GM18907 (cell line): ENCODE measurements around the gene TMEM135.

Source experiments
- ATAC-seq: cut with Tn5 transposase; IDR thresholded peaks from one replicate; pipeline ENCODE4 v1.9.1; 2021; ENCODE audit warnings: mild to moderate bottlenecking, moderate library complexity; ENCODE audit not compliant: unreplicated experiment

The TMEM135 gene

DNA sequence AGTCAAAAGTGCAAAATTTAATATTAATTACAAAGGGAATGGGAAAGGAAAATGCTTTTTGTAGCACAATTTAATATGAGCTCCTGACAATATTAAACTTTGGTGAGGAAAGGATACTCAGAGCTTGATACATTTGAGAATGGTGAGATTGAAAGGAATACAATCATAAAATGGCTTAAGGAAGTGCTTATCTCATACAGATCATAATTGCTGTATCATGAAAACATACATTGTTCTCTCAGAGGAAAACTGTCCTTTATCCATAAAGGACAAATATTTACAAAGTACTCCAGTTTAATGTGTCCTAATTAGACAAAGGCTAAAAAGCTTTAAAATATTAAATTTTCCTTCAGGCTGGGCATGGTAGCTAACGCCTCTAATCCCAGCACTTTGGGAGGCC lies 260.4 kb downstream of the TMEM135 start:
- no peak for ATAC-seq

DNA sequence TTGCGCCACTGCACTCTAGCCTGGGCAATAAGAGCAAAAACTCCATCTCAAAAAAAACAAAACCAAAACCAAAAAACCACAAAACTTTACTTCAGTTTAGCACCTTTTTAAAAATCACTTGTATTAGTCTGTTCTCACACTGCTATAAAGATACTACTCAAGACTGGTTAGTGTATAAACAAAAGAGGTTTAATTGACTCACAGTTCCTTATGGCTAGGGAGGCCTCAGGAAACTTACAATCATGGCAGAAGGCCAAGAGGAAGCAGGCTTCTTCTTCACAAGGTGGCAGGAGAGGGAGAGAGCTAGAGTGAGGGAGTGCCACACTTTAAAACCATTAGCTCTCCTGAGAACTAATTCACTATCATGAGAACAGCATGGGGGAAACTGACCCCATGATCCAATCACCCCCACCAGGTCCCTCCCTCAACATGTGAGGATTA lies 261.3 kb downstream of the TMEM135 start:
- ATAC-seq: no peak

DNA sequence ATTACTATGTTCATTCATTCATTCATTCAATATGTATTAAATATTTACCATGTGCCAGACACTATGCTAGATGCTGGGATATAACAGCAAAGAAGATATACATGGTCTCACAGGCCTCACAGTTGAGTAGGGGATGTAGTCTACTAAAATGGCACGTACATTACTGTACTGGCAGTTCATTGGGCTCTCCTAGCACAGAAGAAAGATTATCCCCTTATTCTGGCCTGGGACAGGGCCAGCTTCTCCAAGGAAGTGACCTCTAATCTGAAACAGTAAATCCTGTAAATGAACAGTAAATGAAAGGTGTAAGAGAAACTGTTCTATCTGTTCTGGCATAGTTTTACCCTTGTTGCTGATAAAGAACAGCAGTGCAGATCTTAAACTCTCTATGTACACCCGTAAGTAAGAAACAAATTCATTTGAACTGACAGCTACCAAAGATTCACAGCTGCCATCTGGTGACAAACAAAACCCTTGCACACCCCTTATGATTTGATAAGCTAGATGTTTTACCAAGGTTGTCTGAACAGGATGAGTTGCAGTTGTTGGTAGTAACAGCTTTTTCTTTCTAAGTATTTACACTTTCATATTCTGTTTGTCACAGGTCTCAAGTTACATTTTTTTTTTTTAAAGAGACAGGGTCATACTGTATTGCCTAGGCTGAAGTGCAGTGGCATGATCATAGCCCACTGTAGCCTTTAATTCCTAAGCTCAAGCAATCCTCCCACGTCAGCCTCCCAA lies 263.1 kb downstream of the TMEM135 start:
- ATAC-seq: peak; percentile 56

DNA sequence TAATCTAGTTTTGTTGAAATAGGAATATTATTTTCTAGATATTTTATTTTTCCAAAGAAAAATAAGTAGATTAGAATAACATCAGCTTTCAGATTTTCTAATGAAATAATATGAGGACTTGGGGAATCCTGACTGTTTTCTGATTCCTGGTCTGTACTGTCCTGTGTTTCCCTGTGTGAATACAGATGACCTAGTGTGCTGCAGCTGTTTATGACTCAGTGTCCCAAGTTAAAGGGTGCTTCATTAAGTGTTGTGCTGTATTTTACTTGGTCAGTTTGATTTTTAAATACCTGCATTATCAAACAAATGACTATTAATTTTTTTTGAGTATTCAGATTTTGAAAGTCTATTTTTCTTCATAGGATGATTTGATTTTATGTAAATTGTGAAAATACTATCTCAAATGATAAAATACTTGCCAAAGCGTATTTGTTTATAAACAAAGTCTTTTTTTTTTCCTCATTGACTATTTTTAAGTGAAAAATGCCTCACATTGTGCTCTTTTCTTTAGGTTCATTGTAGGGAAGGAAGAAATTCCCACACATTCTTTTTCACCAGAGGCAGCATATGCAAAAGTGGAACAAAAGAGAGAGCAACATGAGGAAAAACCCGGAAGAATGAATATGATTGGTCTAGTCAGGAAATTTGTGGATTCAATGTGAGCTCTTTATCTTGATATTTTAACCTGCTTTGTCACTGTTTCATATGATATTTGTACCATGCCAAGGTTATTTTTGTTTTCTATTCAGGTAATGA lies 264.2 kb downstream of the TMEM135 start:
- no peak for ATAC-seq

DNA sequence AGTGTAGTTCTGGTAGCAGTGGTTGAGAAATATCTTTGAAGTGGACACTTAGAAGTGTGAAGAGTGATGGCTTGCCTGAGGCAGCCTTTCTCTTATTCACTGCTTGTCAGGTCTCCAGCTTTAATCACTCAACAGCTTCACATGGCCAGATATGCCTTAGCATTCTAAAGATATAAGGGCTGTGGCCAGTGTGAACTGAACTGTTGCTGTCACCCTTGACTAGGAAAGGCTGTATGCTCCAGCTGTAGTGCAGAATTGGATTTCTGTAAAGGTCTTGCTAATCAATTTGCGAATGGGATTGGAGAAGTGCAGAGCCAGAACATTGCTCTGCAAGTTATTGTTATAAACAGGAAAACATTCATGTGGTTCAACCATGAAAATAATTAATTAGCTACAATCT lies 266.7 kb downstream of the TMEM135 start:
- ATAC-seq: no peak

DNA sequence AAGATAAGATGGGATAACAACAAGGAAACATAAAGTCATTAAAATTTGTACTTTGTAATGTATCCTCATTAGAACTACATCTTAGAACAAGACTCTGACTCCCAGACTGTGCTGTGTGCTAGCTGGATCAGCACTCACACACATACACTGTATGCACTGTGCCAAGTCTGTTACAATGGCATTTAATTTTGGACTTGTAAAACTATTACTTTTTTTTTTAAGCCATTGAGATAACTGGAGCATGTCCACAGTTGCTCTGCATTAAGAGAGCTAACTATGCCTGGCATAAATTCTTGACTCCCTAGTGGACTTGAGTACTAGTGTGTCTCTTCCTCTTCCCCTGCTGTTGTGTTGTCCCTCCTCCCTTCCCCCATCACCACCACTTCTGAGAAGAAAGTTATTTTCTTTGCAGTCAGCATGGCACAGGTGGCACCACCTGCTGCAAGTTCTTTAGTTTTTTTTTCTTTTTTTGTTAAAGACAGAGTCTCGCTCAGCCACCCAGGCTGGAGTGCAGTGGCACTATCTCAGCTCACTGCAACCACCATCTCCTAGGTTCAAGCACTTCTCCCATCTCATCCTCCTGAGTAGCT lies 268.6 kb downstream of the TMEM135 start:
- no peak for ATAC-seq

DNA sequence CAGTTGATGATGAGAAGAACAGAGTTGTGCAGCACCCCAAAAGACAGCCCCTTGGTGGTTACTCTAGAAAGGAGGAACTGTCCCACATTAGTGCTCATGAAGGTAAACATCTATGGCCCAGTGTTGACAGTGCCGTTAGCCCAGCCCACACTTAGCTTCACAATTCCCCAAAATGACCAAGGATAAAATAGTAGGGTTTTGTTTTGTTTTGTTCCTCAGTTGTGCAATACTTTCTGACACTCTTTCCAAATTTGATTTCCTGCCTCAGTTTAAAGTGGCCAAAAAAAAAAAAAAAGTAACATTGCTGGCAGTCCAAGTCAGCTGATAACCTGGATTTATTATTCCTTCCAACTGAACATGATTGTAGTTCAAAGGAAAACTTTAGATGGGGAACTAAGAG lies 269.4 kb downstream of the TMEM135 start:
- no peak for ATAC-seq

DNA sequence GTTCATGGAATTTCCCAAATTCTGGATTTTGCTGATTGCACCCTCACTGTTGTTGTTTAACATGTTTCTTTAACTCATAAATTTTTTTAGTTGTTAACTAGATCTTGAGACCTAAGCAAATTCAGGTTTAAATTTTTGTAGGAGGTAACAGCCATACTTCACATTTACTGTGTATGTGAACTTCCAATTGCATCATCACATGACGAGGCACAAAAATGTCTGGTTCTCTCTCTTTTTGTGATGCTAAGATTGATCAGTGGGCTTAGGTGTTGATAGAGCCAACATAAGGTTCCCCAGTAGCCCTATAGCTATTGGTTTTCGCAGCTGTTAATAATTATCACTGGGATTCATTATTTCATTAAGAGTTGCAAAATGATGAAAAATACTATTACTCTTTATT lies 277.5 kb downstream of the TMEM135 start:
- no peak for ATAC-seq

DNA sequence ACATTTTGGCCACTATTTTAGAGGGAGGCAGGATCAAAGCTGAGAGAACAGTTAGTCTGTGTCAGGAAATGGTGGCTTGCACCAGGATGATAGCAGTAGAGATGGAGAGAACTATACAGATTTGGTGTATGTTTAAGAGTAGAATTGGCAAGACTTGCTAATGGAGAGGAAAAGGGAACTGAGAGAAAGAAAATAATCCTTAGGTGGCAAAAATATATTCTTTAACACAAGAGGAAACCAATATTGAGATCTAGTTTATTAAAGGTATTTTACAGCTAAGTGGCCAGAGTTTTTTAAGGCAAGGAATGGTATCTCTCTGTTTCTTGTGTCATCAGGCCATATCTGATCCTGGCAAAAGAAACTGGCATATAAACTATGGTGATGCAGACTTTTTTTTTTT lies 278.8 kb downstream of the TMEM135 start:
- no peak for ATAC-seq

DNA sequence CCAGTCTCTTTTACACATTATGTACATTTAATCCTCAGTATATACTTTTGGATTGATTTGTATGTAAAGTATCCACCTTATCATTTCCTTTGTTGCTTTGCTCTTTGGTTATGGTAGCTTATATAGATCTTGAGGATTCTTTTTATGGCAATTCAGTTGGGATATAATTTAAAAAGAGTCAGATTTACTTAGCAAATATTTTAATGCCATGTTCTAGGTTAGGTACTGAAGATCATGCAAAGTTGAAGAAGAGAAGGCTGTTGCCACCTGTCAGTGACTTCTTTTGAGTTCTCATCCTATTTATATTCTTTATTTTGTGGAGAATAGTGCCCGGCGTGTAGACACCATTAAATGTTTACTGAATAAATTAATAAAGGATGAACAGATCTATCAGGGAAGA lies 279.7 kb downstream of the TMEM135 start:
- no peak for ATAC-seq

DNA sequence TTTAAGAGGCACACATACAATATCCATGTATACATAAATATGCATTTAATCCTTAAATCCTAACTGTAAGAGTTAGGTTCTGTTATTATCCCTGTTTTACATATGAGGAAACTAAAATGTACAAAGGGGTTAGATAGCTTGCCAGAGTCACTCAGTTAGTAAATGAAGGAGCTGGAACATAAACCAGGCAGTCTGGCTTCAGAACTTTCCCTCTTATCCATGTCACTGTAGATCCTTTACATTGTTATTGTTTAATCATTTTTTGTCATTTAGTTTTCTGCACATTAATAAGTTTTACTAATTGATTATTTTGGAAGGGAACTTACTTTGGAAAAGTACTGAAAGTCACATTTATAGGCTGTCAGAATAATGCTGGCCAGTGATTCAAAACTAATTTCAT lies 282.4 kb downstream of the TMEM135 start:
- ATAC-seq: no peak

DNA sequence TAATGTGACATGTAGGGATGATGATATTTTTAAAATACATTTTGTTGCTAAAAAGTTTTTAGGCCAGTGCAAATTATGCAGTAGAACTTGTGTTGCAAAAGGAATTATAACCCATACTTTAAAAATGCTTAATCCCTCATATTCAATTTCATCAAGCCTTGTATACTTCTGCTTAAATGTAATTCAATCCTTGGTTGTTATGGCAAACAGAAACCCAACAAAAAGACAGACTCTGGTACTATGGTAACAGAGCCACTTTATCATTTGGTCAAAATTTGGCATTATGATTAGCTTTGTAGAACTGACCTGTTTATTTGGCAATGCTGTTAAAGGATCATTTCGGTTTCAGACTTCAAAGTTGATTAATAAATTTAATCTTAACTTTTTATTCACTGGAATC lies 284.8 kb downstream of the TMEM135 start:
- ATAC-seq: no peak

DNA sequence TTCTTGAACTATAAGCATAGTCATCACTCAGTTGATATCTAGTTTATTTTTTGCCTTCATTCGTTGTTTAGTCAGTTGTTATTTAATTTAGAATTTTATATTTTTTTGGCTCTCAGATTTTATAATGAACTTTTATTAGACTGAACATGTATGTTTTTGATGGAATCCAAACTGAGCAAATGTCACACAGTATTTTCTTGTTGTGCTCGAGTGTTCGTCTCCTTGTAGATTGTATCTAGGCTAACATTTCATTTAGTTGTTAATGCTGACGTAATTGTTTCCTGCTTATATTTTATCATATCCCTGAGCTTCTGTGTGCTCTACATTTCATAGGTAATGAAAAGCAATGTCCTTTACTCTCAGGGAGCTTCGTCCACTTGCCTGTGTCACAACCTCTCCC lies 286.2 kb downstream of the TMEM135 start:
- ATAC-seq: no peak

DNA sequence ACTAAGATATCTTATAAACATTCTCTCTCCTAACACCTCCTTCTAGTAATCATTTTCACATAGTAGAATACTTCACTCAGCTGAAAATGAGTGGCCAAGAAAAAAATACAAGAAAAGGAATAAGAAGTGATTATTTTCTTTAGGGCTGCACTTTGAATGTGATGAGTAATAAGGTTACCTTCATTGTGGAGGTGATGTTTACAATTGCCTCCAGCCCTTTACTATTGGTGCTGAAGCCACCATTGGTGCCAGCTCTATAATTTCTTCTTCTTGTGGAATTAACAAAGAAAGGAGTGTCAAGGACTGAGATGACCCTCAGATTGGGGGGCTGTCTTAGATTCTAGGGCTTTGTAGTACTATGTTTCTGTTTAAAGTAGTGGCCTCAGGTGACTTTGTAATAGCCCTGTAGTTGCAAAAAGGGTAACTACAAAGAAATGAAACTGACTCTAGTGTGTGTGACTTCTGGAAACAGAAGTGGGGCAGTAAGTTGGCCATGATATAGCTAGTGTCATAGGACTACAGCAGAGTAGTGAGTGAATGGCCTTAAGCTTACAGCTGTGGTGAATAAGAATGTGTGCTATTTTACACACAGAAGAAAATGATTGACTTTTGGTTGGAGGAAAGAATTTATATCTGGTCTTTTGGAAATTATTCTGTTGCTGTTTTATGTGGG lies 287.2 kb downstream of the TMEM135 start:
- peak; percentile 50 for ATAC-seq

DNA sequence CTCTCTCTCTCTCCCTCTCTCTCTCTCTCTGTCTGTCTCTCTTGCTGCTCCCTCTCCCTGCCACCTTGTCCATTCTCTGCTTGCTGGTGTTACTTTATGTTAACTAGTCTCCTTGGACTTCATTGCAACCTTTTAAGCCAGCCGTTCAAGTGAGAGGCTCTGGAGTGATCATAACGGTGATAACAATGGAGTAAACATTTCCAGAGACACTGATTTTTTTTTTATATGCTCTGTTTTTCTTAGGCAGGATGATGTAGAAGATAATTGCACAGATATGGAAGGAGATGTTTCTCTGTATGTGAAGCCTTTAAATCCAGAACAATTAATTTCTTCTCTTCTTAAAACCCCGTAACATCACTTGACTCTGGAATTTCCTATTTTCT lies 287.7 kb downstream of the TMEM135 start:
- ATAC-seq: no peak

DNA sequence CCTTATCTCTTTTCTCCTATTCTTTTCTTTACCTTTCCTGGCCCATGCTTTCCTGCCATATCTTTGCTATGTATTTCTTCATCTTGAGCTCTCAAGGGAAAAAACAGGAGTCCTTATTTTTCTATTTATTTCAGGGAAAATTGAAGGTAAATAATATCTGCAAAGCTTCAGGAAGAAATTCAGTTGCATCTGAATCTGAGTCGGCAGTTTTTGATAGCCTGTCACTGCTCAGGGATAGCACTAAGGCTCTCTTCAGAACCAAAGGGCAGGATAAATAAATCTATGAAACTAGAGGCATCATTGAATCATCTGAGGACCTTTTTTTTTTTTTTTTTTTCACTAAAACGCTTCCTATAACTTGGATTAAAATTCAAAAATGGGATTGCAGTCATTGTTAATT lies 288.9 kb downstream of the TMEM135 start:
- ATAC-seq: no peak

DNA sequence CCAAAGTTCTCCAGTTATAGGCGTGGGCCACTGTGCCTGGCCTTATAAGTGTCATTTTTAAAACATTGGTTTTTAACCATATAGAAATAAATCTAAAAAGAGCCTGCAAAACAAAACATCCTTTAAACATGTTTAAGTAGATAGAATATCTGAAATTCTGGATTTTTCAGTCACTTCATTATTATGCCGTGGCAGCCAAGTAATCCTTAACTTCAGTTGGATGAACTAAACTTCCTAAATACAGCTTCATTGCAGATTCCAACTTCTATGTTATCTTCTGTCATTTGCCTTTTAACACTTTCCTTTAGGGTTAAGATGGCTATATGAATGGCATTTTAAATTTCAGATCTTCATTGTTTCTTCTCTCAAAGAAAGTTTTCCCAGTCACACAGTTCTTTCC lies 291.4 kb downstream of the TMEM135 start:
- ATAC-seq: no peak

DNA sequence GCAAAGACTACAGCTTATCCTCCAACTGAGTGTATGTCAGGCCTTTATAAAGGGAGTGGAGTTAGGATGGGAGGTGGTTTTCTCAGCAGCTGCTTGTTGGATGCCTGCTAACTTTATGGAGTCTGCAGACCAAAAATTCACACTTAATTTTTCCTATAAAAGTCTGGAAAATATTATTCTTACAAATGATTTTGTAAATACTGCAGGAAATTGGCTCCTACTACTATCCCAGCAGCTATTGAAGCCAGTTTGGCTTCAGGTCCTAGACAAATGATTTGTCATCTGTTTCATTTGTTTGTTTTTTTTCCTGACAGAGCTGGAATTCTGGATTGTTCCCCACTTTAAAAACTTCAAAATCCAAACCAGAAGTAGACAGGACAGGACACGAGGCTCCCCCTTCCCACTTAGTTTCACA lies 292.5 kb downstream of the TMEM135 start:
- no peak for ATAC-seq

DNA sequence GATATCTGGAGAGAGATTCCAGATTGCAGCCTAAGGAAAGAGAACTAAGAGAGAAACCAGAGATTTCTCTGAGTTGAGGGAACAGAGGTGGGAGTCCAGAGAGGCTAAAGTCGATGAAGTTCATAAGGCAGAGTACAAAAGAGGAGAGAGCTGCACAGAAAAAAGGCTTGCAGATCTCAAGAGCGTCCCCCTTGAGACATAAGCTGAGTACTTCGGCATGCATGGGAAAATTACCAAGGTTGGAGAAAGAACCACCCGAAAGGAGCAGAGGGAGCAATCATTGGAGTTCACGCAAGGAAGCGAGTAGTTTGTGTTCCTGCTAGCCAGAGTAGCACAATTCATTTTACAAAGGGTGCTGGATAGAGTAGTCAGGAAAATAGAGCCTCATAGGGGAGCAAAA lies 293.5 kb downstream of the TMEM135 start:
- no peak for ATAC-seq

DNA sequence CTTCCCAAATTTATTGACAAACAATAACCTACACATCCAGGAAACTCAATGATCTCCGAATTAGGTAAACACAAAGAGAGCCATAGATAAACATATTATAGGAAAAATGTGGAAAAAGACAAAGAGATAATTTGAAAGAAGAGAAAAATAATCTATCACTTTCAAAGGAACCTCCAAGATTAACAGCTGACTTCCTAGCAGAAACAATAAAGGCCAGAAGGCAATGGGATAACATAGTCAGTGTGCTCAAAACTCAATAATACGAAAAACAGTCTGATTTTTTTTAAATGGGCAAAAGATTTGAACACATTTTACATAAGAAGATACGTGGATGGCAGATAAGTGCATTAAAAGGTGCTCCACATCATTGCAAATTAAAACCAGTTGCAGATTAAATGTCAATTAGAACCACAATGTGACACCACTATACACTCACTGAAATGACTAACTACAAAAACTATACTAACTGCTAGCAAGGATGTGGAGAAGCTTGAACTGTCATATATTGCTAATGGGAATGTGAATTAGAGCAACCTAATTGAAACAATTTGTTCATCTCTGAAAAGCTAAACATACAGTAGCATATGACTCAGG lies 300.4 kb downstream of the TMEM135 start:
- ATAC-seq: no peak

DNA sequence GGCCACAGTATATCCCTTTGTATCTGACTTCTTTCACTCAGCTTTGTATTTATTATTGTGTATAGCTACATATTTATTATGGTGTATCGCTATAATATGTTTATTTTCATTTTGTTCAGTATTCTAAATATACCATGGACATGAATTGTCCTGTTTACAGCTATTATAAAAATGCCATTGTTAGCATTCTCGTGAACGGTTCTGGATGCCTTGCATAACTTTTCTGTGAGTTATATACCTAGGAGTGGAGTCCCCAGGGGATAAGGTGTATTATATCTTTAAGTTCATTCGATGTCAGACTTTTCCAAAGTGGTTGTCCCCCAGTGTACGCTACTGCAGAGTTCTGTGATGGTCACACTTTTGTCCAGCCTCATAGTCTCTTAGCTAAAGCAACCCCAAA lies 301.7 kb downstream of the TMEM135 start:
- no peak for ATAC-seq
